Measurements from ENCODE around the gene PFAS.

GRCh38 chr17:8300226-8300625 is 51.1 kb downstream of the PFAS start:
- TF ChIP-seq EZH2 (IDR thresholded peaks at IDR 0.05) (no peak), POLR2AphosphoS5 (IDR thresholded peaks at IDR 0.05; ENCODE audit: borderline replicate concordance, low read depth, low read length) (no peak), FOXP2 (optimal IDR thresholded peaks at IDR 0.05; ENCODE audit: control extremely low read depth, extremely low read length, insufficient read depth) (no peak)

All from SK-N-MC (cell line).